K562 (cell line): Measurements from ENCODE around the gene IL12RB1. TPM values are rescaled to one million over a fixed set of nuclear protein-coding genes. Genes with fewer than 3 reads are reported as not detected.
A peak's percentile ranks its signal among the peaks of the same experiment; 100 is the strongest.

Experiments used
- ATAC-seq: fragments of 200-7000 bp; cut with Tn5 transposase; 3 replicates; pipeline ENCODE4 v1.9.1; 2020; ENCODE audit warnings: moderate library complexity
- BruUV-seq: library from RNA; stranded (reverse); fragments of 400-500 nt; replicated peaks from 2 replicates; lab custom pipeline; 2021; lab: Mats Ljungman, UMichigan
- CTCF ChIA-PET: fragments of 300-600 bp; formaldehyde crosslinking; extraction: SDS; loops from one replicate; lab custom pipeline; 2021; ENCODE audit warnings: low intra/inter-chr PET ratio; lab: Yijun Ruan, JAX
- POLR2A ChIA-PET: fragments of 300-600, 350-650 bp; sonication (Branson Sonifier 250); formaldehyde crosslinking; extraction: SDS; loops from one replicate; lab custom pipeline; 2021; ENCODE audit warnings: antibody characterized with exemption, inconsistent platforms; lab: Yijun Ruan, JAX
- DNase-seq, 4 experiments: peaks; one replicate each; pipeline versions ENCODE4 v3.0.0 to v3.0.0-alpha.2; 2011 to 2018; ENCODE audit warnings: low spot score in 3 of 4, mixed read lengths in 3 of 4; ENCODE audit errors: extremely low read depth in 1 of 4
- FAIRE-seq: peaks from 2 replicates; lab custom pipeline; 2011; peaks lifted over from hg19 to GRCh38; lab: Jason Lieb, UNC
- H2AFZ ChIP-seq: 2 replicates; pipeline ENCODE4 v1.6.0; 2011; ENCODE audit warnings: low read depth, low read length, control low read depth, inconsistent platforms
- H3K27ac ChIP-seq: fragments of 200-600 bp; 3 replicates; pipeline ENCODE4 v1.8.0; 2011; ENCODE audit warnings: low read depth, mild to moderate bottlenecking, control low read depth, inconsistent platforms, low read length, moderate library complexity, mixed read lengths; ENCODE audit errors: extremely low read depth
- H3K27me3 ChIP-seq, 2 experiments: fragments of 300-600 bp in 1 of 2; 2 replicates in 1 of 2; 3 replicates in 1 of 2; pipeline versions ENCODE4 v1.6.0 to v1.8.0; 2011; ENCODE audit warnings: inconsistent platforms in 2 of 2, low read length in 2 of 2, mild to moderate bottlenecking in 1 of 2, mixed read lengths in 1 of 2, moderate library complexity in 1 of 2; ENCODE audit not compliant: control insufficient read depth in 2 of 2, insufficient read depth in 2 of 2
- H3K36me3 ChIP-seq: fragments of 300-600 bp; 3 replicates; pipeline ENCODE4 v1.8.0; 2011; ENCODE audit warnings: mild to moderate bottlenecking, low read length, inconsistent platforms; ENCODE audit not compliant: control insufficient read depth, insufficient read depth
- H3K4me1 ChIP-seq, 2 experiments: fragments of 200-600 bp in 1 of 2; replicated peaks in 1 of 2; 2 replicates in 1 of 2; 3 replicates in 1 of 2; pipeline versions ENCODE4 v1.5.1 to v1.8.0; 2011; ENCODE audit warnings: inconsistent platforms in 2 of 2, low read length in 2 of 2, mild to moderate bottlenecking in 1 of 2, mixed read lengths in 1 of 2, moderate library complexity in 1 of 2; ENCODE audit not compliant: control insufficient read depth in 2 of 2, insufficient read depth in 2 of 2
- H3K4me2 ChIP-seq: 2 replicates; pipeline ENCODE4 v1.6.1; 2011; ENCODE audit warnings: low read length, control low read depth, inconsistent platforms, mixed read lengths; ENCODE audit not compliant: insufficient read depth
- H3K4me3 ChIP-seq: fragments of 200-600 bp; sonication (generic), shearing (Covaris generic); 2 replicates; pipeline ENCODE4 v1.5.1; 2016; ENCODE audit warnings: control low read depth, inconsistent platforms
- H3K79me2 ChIP-seq: fragments of 200-600 bp; 3 replicates; pipeline ENCODE4 v1.8.0; 2011; ENCODE audit warnings: low read length, inconsistent platforms; ENCODE audit not compliant: control insufficient read depth, insufficient read depth
- H3K9ac ChIP-seq, 2 experiments: 2 replicates each; pipeline versions ENCODE4 v1.6.0 to v1.6.1; 2011; ENCODE audit warnings: low read depth in 2 of 2, low read length in 2 of 2, control low read depth in 1 of 2, inconsistent platforms in 1 of 2, mild to moderate bottlenecking in 1 of 2, mixed read lengths in 1 of 2; ENCODE audit not compliant: insufficient read depth in 1 of 2
- H3K9me1 ChIP-seq: one replicate; pipeline ENCODE4 v1.6.0; 2011; ENCODE audit warnings: inconsistent platforms, mild to moderate bottlenecking, low read length, moderate library complexity; ENCODE audit not compliant: control insufficient read depth, insufficient read depth
- H3K9me3 ChIP-seq: replicated peaks from 2 replicates; pipeline ENCODE4 v1.5.1; 2011; ENCODE audit warnings: low read depth, low read length, inconsistent platforms; ENCODE audit not compliant: control insufficient read depth, insufficient read depth
- H4K20me1 ChIP-seq: replicated peaks from 2 replicates; pipeline ENCODE4 v1.6.1; 2011; ENCODE audit warnings: low read length, inconsistent platforms, mixed read lengths; ENCODE audit not compliant: control insufficient read depth, insufficient read depth
- FOXM1 ChIP-seq, 2 experiments: fragments of 450-650 bp in 1 of 2; sonication (generic) in 1 of 2; formaldehyde crosslinking in 1 of 2; IDR thresholded peaks; 2 replicates each; pipeline versions ENCODE4 v1.6.1 to v1.9.0; 2017 to 2022; ENCODE audit warnings: low read depth in 2 of 2, mild to moderate bottlenecking in 2 of 2, missing genetic modification reagents in 1 of 2, moderate library complexity in 1 of 2
- JUND ChIP-seq, 2 experiments: IDR thresholded peaks; 2 replicates in 1 of 2; 3 replicates in 1 of 2; pipeline ENCODE4 v1.6.1; 2011; ENCODE audit warnings: borderline replicate concordance in 2 of 2, low read depth in 2 of 2, low read length in 2 of 2, improper control_type of control experiment in 1 of 2, missing biosample characterization in 1 of 2, missing genetic modification characterization in 1 of 2, missing genetic modification reagents in 1 of 2
- L3MBTL2 ChIP-seq: fragments of 450-650 bp; IDR thresholded peaks from 2 replicates; pipeline ENCODE4 v1.6.1; 2016; ENCODE audit warnings: mild to moderate bottlenecking, moderate library complexity
- PHF21A ChIP-seq: fragments of 450-650 bp; IDR thresholded peaks from 2 replicates; pipeline ENCODE4 v1.6.1; 2017; ENCODE audit warnings: low read depth, borderline replicate concordance
- ZNF165 ChIP-seq: fragments of 250-450 bp; sonication (Bioruptor Pico); IDR thresholded peaks from 2 replicates; pipeline ENCODE4 v1.4.0; 2020; ENCODE audit warnings: borderline replicate concordance
- WGBS: fragments of 100-300 bp; shearing (Covaris generic); methylation state at CpG from one replicate; pipeline ENCODE4 v1.1.6; 2016; ENCODE audit warnings: low coverage, mixed read lengths; ENCODE audit not compliant: insufficient coverage; ENCODE audit errors: missing lambda C conversion rate; 5-methylcytosine and 5-hydroxymethylcytosine counted together
- in situ Hi-C: fragments of 300-500 bp; cut with MboI; formaldehyde crosslinking; loops from 4 replicates; pipeline ENCODE4 v1.15.0; 2018; ENCODE audit warnings: inconsistent platforms, mixed read lengths
- intact Hi-C: fragments of 100-400 bp; cut with micrococcal nuclease; formaldehyde crosslinking; loops from 2 replicates; pipeline ENCODE4 v1.14.2; 2022
- polyA plus RNA-seq, 8 experiments: library from polyadenylated mRNA; depleted of rRNA in 4 of 8; stranded (reverse) in 5 of 8; unstranded in 3 of 8; fragments of >200 nt; fragmentation: Nextera tagmentation in 2 of 8; fragmentation: Illumina TruSeq in 1 of 8; extraction: Ambion mirVana in 2 of 8; extraction: Trizol in 1 of 8; gene quantifications; 2 replicates each; pipeline versions ENCODE4 v1.2.1 to v1.2.3, GENCODE V29; 2011 to 2014; ENCODE audit warnings: inconsistent platforms in 1 of 8, missing spikeins in 1 of 8
- total RNA-seq, 7 experiments: library from RNA; depleted of rRNA in 6 of 7; stranded (reverse); fragments of >200 nt in 6 of 7; fragmentation: Illumina TruSeq in 2 of 7; extraction: Trizol in 2 of 7; gene quantifications; 2 replicates each; pipeline versions ENCODE4 v1.2.1 to v1.2.3, GENCODE V29; 2011 to 2021; ENCODE audit warnings: low replicate concordance in 1 of 7
- TF ChIP-seq, protein P1 (sequence below): sonication (generic); formaldehyde crosslinking; IDR thresholded peaks from 2 replicates; pipeline ENCODE4 v1.8.1; 2023; ENCODE audit warnings: mild to moderate bottlenecking, missing genetic modification reagents
- TF ChIP-seq, protein P2 (sequence below): fragments of 250-450 bp; sonication (Bioruptor Pico); IDR thresholded peaks from 2 replicates; pipeline ENCODE4 v1.6.1; 2021; ENCODE audit warnings: mild to moderate bottlenecking
- TF ChIP-seq, protein P3 (sequence below): fragments of 250-450 bp; sonication (Bioruptor Pico); IDR thresholded peaks from 2 replicates; pipeline ENCODE4 v1.4.0; 2020; ENCODE audit warnings: mild to moderate bottlenecking, moderate library complexity, borderline replicate concordance

IL12RB1 gene
- total and polyA plus RNA-seq, 9 of the 15 experiments (the other 6 are each of a cell fraction or from before 2014, with no cell fraction given): 0.04 to 0.07 (median 0.06) TPM; not detected in 5

DNA sequence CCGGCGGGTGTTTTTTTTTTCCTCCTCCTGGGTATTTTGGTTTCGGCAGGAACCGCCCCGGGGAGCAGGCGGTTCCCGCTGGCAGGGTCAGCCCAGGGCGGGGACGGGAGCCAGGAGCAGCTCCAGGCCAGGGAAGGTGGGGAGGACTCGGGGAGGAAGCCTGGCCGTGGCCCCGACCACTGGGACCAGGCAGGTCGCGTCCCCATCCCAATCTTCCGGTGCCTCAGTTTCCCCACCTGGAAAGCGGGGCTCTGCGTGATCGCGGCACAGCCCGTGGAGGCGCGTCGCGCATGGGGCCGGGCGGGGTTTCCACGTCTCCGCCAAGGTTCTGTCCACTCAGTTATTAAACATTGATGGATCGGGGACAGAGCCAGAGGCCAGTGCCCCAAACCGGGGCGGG is 34.8 kb downstream of the IL12RB1 start:
- no peaks in the 10 kb centered on the region for H3K27me3 ChIP-seq
- ChIA-PET POLR2A (no interaction called here), CTCF (no interaction called here)
- no peak for FAIRE-seq
- no peaks in the 10 kb centered on the region for H3K9me1 ChIP-seq
- H3K9ac ChIP-seq: peak overlapping the region in 1 of 2 experiments; percentile 58; a peak in 1 of 4 replicates
- H3K79me2 ChIP-seq: no peaks in the 10 kb centered on the region
- 52% methylated on average over 19 of the region's 31 CpGs for WGBS
- no peak overlapping the region for H2AFZ ChIP-seq
- H3K36me3 ChIP-seq: no peaks in the 10 kb centered on the region
- TF ChIP-seq, protein P1, sequence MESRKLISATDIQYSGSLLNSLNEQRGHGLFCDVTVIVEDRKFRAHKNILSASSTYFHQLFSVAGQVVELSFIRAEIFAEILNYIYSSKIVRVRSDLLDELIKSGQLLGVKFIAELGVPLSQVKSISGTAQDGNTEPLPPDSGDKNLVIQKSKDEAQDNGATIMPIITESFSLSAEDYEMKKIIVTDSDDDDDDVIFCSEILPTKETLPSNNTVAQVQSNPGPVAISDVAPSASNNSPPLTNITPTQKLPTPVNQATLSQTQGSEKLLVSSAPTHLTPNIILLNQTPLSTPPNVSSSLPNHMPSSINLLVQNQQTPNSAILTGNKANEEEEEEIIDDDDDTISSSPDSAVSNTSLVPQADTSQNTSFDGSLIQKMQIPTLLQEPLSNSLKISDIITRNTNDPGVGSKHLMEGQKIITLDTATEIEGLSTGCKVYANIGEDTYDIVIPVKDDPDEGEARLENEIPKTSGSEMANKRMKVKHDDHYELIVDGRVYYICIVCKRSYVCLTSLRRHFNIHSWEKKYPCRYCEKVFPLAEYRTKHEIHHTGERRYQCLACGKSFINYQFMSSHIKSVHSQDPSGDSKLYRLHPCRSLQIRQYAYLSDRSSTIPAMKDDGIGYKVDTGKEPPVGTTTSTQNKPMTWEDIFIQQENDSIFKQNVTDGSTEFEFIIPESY (CRISPR knock-in tag): 0 out of 2 replicates have a peak, but pooled peaks have one; percentile 20
- no peak for TF ChIP-seq L3MBTL2
- TF ChIP-seq, all 486 proteins: peak for 1
- H4K20me1 ChIP-seq: no peaks in the 10 kb centered on the region
- in situ Hi-C loops (no loop called here), intact Hi-C loops (loop anchor here (10.0 kb wide), 1 partner anchor 187 kb away; no protein-coding TSS in a partner anchor)
- ATAC-seq: no peak
- no TSS peak for BruUV-seq
- H3K4me2 ChIP-seq: no peak overlapping the region
- DNase-seq: no peak
- H3K9me3 ChIP-seq: no peaks in the 10 kb centered on the region
- no peak overlapping the region for H3K4me3 ChIP-seq
- H3K4me1 ChIP-seq: peaks cover 0 to 18% of the 10 kb centered on the region in 2 experiments; a peak in 2 of 5 replicates
- no peak overlapping the region for H3K27ac ChIP-seq

DNA sequence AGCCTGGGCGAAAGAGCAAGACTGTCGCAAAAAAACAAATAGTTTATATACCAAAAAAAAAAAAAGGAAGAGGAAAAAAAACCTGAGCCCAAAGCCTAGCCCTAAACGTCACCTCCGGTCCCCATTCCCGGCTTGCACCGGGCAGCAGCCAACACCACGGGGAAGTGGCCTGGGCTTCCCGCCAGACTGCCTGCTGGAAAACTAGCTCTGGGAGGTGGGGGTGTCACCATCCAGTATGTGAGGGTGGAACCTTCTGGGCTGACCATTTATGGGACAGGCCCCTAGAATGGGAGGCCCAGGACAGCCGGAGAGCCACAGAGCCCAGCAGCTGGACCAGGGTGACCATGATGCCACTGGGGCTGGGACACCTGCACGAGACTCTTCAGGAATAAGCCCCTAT is 37.3 kb downstream of the IL12RB1 start:
- H3K4me3 ChIP-seq: no peak overlapping the region
- no peaks in the 10 kb centered on the region; the same call in 1 of the 2 replicates for H4K20me1 ChIP-seq
- H3K9me3 ChIP-seq: no peaks in the 10 kb centered on the region
- H3K4me2 ChIP-seq: no peak overlapping the region
- in situ Hi-C loops: no loop called here
- ChIA-PET CTCF (interaction anchor here (0.6 kb wide), 1 partner anchor 107 kb away, joined by 7 read pairs; no protein-coding TSS in a partner anchor), POLR2A (interaction anchor here (0.5 to 1.1 kb wide), 5 partner anchors 15 to 185 kb away, joined by 3 to 4 read pairs (median 3); no protein-coding TSS in a partner anchor)
- FAIRE-seq (no peak), DNase-seq (no peak), ATAC-seq (no peak)
- intact Hi-C loops: no loop called here
- no peaks in the 10 kb centered on the region for H3K9me1 ChIP-seq
- H3K36me3 ChIP-seq: no peaks in the 10 kb centered on the region
- peaks cover 13 to 21% of the 10 kb centered on the region in 2 experiments; a peak in 4 of 5 replicates for H3K4me1 ChIP-seq
- H3K79me2 ChIP-seq: no peaks in the 10 kb centered on the region
- H2AFZ ChIP-seq: no peak overlapping the region; the same call in 1 of the 2 replicates
- H3K9ac ChIP-seq: no peak overlapping the region
- H3K27ac ChIP-seq: no peak overlapping the region
- BruUV-seq: no TSS peak
- WGBS: 61% methylated on average over 9 of the region's 10 CpGs
- H3K27me3 ChIP-seq: no peaks in the 10 kb centered on the region
- TF ChIP-seq FOXM1 (IDR thresholded peaks at IDR 0.05; ENCODE audit: low read depth) (no peak), FOXM1 (CRISPR knock-in tag; IDR thresholded peaks at IDR 0.05; ENCODE audit: low read depth) (no peak), JUND (IDR thresholded peaks at IDR 0.05; ENCODE audit: borderline replicate concordance, low read depth, low read length) (no peak), JUND (tag; IDR thresholded peaks at IDR 0.05; ENCODE audit: borderline replicate concordance, low read depth, low read length) (no peak), PHF21A (no peak), ZNF165 (CRISPR knock-in tag) (no peak)
- TF ChIP-seq, protein P2, sequence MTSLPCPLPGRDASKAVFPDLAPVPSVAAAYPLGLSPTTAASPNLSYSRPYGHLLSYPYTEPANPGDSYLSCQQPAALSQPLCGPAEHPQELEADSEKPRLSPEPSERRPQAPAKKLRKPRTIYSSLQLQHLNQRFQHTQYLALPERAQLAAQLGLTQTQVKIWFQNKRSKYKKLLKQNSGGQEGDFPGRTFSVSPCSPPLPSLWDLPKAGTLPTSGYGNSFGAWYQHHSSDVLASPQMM (CRISPR knock-in tag): no peak
- TF ChIP-seq, protein P3, sequence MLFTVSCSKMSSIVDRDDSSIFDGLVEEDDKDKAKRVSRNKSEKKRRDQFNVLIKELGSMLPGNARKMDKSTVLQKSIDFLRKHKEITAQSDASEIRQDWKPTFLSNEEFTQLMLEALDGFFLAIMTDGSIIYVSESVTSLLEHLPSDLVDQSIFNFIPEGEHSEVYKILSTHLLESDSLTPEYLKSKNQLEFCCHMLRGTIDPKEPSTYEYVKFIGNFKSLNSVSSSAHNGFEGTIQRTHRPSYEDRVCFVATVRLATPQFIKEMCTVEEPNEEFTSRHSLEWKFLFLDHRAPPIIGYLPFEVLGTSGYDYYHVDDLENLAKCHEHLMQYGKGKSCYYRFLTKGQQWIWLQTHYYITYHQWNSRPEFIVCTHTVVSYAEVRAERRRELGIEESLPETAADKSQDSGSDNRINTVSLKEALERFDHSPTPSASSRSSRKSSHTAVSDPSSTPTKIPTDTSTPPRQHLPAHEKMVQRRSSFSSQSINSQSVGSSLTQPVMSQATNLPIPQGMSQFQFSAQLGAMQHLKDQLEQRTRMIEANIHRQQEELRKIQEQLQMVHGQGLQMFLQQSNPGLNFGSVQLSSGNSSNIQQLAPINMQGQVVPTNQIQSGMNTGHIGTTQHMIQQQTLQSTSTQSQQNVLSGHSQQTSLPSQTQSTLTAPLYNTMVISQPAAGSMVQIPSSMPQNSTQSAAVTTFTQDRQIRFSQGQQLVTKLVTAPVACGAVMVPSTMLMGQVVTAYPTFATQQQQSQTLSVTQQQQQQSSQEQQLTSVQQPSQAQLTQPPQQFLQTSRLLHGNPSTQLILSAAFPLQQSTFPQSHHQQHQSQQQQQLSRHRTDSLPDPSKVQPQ: no peak
